HG03571 (cell line): ENCODE results near the gene LIMS1.
"Not testable (repeated sequence)": the region's sequence is repeated elsewhere in the genome, so short reads cannot be mapped to it uniquely, and the experiment has no call there.

ENCODE experiments used
- ATAC-seq: cut with Tn5 transposase; IDR thresholded peaks from one replicate; pipeline ENCODE4 v1.9.1; 2021; ENCODE audit not compliant: unreplicated experiment

LIMS1 gene

GRCh38 chr2:108630567-108631405 is 96.5 kb downstream of the LIMS1 start:
- ATAC-seq: no peak

GRCh38 chr2:108632332-108633160 is 98.3 kb downstream of the LIMS1 start:
- no peak for ATAC-seq

- no peak for ATAC-seq
Measured at GRCh38 chr2:108633409-108633808, 99.1 kb downstream of the LIMS1 start.

- no peak for ATAC-seq
Measured at GRCh38 chr2:108634011-108634410, 99.7 kb downstream of the LIMS1 start.

- no peak for ATAC-seq
Measured at GRCh38 chr2:108634576-108635160, 100.4 kb downstream of the LIMS1 start.

- ATAC-seq: no peak
Measured at GRCh38 chr2:108635630-108636354, 101.5 kb downstream of the LIMS1 start.

- peak; percentile 45 for ATAC-seq
Measured at GRCh38 chr2:108637304-108637669, 103.0 kb downstream of the LIMS1 start.

- no peak for ATAC-seq
Measured at GRCh38 chr2:108640731-108641130, 106.5 kb downstream of the LIMS1 start.

- ATAC-seq: no peak
Measured at GRCh38 chr2:108641756-108642155, 107.5 kb downstream of the LIMS1 start.

- no peak for ATAC-seq
Measured at GRCh38 chr2:108643261-108643849, 109.1 kb downstream of the LIMS1 start.

- ATAC-seq: not testable (repeated sequence)
Measured at GRCh38 chr2:108643862-108644261, 109.6 kb downstream of the LIMS1 start.

- ATAC-seq: not testable (repeated sequence)
Measured at GRCh38 chr2:108644446-108644845, 110.2 kb downstream of the LIMS1 start.

- ATAC-seq: not testable (repeated sequence)
Measured at GRCh38 chr2:108648796-108649195, 114.5 kb downstream of the LIMS1 start.

- ATAC-seq: not testable (repeated sequence)
Measured at GRCh38 chr2:108650465-108650864, 116.2 kb downstream of the LIMS1 start.

GRCh38 chr2:108651468-108651867 is 117.2 kb downstream of the LIMS1 start:
- ATAC-seq: not testable (repeated sequence)

- ATAC-seq: peak; percentile 91
Measured at GRCh38 chr2:108652187-108652931, 118.1 kb downstream of the LIMS1 start.

GRCh38 chr2:108653425-108653824 is 119.2 kb downstream of the LIMS1 start:
- not testable (repeated sequence) for ATAC-seq

GRCh38 chr2:108653849-108654248 is 119.6 kb downstream of the LIMS1 start:
- not testable (repeated sequence) for ATAC-seq

- not testable (repeated sequence) for ATAC-seq
Measured at GRCh38 chr2:108654521-108655125, 120.4 kb downstream of the LIMS1 start.
